Coronary artery (tissue), 2 donors: ENCODE data around the gene CAST.

Source experiments
- DNase-seq: peaks from one replicate; pipeline ENCODE4 v3.0.0-alpha.2; 2017; ENCODE audit warnings: low spot score
- H3K27ac ChIP-seq, 2 donors: fragments of 200-600 bp; sonication (generic); one replicate each; pipeline ENCODE4 v1.5.1; 2016 to 2019
- H3K4me3 ChIP-seq: fragments of 200-600 bp; sonication (generic); 2 replicates; pipeline ENCODE4 v1.5.1; 2016; ENCODE audit warnings: mild to moderate bottlenecking, moderate library complexity
- TF ChIP-seq, protein P1 (sequence below): fragments of 200-600 bp; sonication (generic); IDR thresholded peaks from one replicate; pipeline ENCODE4 v1.5.1; 2019; ENCODE audit warnings: antibody characterized with exemption

Gene CAST

DNA sequence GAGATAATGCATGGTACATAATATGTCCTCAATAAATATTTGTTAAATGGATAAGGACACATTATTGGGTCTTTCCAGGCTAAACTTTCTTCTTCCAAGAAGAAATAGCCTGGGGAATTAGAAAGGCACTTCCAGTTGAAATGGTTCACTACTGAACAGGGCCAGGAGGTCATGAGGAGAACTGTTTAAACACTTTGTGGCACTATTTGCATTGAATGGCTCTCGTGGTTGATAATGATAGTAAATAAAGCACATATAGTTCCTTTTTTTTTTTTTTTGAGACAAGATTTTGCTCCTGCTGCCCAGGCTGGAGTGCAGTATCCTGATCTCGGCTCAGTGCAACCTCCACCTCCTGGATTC is 19.9 kb upstream of the CAST start:
- DNase-seq, result no peak
- Histone ChIP-seq H3K27ac (no peak overlapping the region), H3K4me3 (no peak overlapping the region)
- TF ChIP-seq, protein P1, sequence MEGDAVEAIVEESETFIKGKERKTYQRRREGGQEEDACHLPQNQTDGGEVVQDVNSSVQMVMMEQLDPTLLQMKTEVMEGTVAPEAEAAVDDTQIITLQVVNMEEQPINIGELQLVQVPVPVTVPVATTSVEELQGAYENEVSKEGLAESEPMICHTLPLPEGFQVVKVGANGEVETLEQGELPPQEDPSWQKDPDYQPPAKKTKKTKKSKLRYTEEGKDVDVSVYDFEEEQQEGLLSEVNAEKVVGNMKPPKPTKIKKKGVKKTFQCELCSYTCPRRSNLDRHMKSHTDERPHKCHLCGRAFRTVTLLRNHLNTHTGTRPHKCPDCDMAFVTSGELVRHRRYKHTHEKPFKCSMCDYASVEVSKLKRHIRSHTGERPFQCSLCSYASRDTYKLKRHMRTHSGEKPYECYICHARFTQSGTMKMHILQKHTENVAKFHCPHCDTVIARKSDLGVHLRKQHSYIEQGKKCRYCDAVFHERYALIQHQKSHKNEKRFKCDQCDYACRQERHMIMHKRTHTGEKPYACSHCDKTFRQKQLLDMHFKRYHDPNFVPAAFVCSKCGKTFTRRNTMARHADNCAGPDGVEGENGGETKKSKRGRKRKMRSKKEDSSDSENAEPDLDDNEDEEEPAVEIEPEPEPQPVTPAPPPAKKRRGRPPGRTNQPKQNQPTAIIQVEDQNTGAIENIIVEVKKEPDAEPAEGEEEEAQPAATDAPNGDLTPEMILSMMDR, result no peak

DNA sequence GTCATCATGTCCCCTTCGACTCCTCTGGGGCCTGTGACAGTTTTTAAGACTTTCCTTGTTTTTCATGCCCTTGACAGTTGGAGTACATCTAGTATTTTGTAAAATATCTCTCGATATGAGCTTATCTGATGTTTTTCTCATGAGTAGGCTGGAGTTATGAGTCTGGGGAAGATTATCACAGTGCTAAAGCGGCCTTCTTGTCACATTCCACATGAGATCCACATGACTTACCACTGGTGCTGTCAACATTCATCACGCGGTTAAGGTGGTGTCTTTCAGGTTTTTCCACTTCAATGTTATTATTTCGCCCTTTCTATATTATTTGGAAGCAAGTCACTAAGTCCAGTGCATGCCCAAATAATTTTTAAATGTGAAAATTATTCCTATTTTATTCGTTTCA is 17.1 kb upstream of the CAST start:
- no peak for DNase-seq
- TF ChIP-seq, protein P1, result no peak
- H3K27ac ChIP-seq, result no peak overlapping the region
- no peak overlapping the region for H3K4me3 ChIP-seq

DNA sequence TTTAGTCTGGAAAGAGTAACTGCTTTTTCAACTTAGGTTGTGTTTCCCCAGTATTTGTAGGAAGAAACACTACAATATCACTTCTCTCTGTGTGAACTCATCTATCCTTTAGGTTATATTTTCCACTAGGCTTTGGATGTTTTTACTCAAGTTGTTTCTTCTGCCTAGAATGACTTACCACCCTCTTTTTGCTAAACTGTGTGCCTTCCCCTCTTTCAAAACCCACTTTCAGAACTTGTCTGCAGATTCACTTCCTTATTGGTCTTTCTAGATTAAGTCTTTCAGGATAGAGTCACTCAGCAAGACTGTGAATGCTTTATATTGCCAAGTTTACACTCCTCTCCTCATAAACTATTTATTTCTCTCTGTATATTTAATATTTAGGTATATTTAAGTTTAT is 14.2 kb upstream of the CAST start:
- DNase-seq, result no peak
- no peak overlapping the region for H3K27ac ChIP-seq

DNA sequence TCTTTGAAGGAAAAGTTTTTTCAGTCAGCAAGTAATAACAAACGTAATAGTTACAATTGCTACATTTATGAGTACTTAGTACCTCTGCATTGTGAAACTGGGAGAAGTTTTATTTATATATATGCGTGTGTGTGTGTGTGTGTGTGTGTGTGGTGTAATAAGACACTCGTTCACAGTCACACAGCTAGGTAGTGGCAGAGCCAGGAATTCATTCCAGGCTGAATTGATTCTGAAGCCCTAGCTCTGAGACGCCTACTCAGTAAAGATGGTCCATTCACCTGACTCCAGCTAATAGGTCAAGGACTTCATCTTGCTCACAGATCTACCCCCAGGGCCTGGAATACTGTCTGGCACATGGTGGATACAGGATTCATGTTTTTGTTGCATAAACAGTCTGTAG is 13.6 kb upstream of the CAST start:
- DNase-seq, result no peak
- TF ChIP-seq, protein P1, result no peak
- no peak overlapping the region for H3K27ac ChIP-seq
- no peak overlapping the region for H3K4me3 ChIP-seq

More for the DNA sequence above, 14.2 kb upstream of the CAST start:
- no peak overlapping the region for H3K4me3 ChIP-seq
- TF ChIP-seq, protein P1, result no peak

DNA sequence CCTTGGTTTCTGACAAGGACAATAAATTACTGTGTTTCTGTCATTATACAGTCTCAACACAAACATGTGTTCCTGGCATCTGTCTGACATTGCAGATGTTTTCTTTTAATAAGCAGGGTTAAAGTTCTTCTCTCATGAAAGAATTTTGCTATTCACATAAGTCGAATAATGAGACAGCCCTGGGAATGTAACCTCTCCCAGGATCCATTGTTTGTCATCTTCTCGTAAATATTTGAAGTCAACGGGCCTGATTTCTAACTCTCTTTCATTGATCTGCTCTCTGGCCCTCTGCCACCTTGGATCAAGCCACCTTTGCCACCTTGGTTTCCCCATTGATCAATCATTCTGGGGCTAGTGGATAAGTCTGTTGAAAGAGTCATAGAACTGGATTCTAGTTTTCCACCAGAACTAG is 12.9 kb upstream of the CAST start:
- DNase-seq, result no peak
- H3K27ac ChIP-seq, result no peak overlapping the region
- no peak overlapping the region for H3K4me3 ChIP-seq
- TF ChIP-seq, protein P1, result no peak

DNA sequence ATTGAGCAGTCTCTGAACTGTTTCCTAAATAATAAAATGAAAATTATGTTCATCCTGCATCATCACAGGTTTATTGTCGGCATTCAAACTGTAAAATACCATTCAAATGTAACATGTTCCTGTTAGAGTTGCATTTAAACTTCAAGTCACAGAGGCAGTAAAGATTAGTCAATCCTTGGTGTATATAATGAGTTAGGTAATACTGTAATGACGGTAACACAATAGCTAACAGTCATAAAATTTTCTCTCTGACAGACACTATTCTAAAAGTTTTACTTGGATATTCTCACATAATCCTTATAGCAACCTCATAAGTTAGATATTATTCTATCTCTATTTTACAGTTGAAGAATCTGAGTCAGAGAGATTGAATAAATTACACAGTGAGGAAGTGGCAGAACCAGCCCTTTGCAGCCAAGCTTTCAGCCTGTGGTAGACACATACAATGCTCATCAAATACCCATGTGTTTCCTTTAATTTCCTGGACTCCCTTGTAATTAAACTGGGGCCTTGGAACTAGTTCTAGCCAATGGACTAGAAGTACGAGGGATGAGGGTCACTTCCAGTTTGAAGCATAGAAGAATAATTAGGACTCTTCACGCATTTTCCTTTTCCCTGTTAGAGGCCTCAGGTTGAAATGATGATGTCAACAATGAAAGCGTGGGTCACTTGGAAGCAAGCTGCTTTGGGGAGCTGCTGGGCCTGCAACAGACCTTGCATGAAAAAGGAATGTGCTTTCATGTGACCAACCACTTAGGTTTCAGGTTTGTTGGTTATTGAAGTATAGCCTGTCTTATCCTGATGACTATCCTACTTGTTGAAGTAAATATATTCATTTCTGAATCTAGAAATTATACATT is 12.3 kb upstream of the CAST start:
- Histone ChIP-seq H3K27ac (no peak overlapping the region), H3K4me3 (no peak overlapping the region)
- no peak for DNase-seq
- TF ChIP-seq, protein P1, result no peak

DNA sequence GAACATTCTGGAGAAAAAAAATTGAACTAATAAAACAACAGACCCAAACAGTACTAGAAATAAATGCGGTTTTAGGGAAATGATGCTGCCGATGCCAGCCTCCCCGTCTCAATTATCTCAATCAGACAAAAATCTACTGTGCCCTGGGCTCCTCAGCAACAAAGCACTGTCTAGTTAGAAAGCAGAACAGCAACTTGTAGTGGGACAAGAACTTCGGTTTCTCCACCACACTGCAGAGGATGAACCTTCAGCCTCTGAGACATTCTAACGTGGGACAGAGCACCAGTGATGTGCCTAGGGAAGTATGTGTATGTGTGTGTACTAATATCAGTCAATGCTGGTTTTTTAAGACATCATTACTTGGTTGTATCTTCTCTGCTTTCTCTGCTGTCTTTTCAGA is 11.1 kb upstream of the CAST start:
- Histone ChIP-seq H3K27ac (no peak overlapping the region), H3K4me3 (no peak overlapping the region)
- no peak for DNase-seq
- TF ChIP-seq, protein P1, result no peak
